B cell (primary cell): ENCODE results near the gene NEGR1.

Source experiments
- CTCF ChIP-seq: fragments of 200-600 bp; IDR thresholded peaks from one replicate; pipeline ENCODE4 v1.8.0; 2022; ENCODE audit warnings: antibody characterized with exemption, mild to moderate bottlenecking
- EZH2 ChIP-seq: IDR thresholded peaks from 2 replicates; pipeline ENCODE4 v1.6.1; 2012; ENCODE audit warnings: borderline replicate concordance, low read depth, mild to moderate bottlenecking, moderate library complexity, low read length; ENCODE audit not compliant: insufficient read depth, poor library complexity, severe bottlenecking

DNA sequence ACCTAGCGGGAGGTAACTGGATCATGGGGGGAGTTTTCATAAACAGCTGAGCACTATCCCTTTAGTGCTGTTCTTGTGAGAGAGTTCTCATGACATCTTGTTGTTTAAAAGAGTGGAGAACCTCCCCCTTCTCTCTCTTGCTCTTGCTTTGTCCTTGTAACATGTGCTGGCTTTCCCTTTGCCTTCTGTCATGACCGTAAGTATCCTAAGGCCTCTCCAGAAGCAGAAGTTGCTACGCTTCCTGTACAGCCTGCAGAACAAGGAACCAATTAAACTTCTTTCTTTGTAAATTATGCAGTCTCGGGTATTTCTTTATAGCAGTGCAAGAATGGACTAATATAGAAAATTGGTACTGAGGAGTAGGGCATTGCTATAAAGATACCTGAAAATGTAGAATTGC lies 515.6 kb downstream of the NEGR1 start:
- no peak for TF ChIP-seq CTCF
- no peak for TF ChIP-seq EZH2
